Neural progenitor cell (in vitro differentiated cells): ENCODE data around the gene NHLRC3.

ENCODE experiments used
- EZH2 ChIP-seq: fragments of 200-600 bp; sonication (generic); IDR thresholded peaks from 2 replicates; pipeline ENCODE4 v1.6.1; 2017; ENCODE audit warnings: antibody characterized with exemption, mild to moderate bottlenecking, moderate library complexity
- EZH2phosphoT487 ChIP-seq: fragments of 200-600 bp; sonication (generic); IDR thresholded peaks from 2 replicates; pipeline ENCODE4 v1.6.1; 2017; ENCODE audit warnings: antibody characterized with exemption
- TF ChIP-seq, protein P1 (sequence below): fragments of 200-600 bp; sonication (generic); IDR thresholded peaks from 2 replicates; pipeline ENCODE4 v1.5.1; 2017; ENCODE audit warnings: antibody characterized with exemption, mild to moderate bottlenecking

DNA sequence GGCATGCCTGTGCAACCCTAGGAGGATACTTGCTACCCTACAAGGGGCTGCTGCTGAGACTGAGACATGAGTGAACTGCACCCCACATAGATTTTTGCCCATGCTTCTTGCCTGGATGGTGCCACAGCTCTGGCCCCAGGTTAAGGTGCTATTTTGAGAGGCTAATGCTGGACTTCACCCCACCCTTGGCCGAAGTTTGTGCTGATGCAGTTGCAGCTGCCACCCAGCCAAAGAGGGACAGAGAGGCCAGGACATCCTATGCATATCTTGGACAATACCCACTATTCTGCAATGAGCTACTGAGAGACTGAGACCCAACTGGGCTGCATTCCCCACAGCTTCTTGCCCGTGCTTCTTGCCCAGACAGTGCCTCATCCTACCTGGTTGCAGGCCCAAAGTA is 34.6 kb downstream of the NHLRC3 start:
- TF ChIP-seq, protein P1, sequence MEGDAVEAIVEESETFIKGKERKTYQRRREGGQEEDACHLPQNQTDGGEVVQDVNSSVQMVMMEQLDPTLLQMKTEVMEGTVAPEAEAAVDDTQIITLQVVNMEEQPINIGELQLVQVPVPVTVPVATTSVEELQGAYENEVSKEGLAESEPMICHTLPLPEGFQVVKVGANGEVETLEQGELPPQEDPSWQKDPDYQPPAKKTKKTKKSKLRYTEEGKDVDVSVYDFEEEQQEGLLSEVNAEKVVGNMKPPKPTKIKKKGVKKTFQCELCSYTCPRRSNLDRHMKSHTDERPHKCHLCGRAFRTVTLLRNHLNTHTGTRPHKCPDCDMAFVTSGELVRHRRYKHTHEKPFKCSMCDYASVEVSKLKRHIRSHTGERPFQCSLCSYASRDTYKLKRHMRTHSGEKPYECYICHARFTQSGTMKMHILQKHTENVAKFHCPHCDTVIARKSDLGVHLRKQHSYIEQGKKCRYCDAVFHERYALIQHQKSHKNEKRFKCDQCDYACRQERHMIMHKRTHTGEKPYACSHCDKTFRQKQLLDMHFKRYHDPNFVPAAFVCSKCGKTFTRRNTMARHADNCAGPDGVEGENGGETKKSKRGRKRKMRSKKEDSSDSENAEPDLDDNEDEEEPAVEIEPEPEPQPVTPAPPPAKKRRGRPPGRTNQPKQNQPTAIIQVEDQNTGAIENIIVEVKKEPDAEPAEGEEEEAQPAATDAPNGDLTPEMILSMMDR, result no peak
- no peak for TF ChIP-seq EZH2phosphoT487
- TF ChIP-seq EZH2, result no peak
